IMR-90 (cell line): ENCODE results near the gene CCSER1. TPM values are rescaled to one million over a fixed set of nuclear protein-coding genes. Genes with fewer than 3 reads are reported as not detected.

Experiments
- ATAC-seq: fragments of 200-7000 bp; cut with Tn5 transposase; 2 replicates; pipeline ENCODE4 v1.9.1; 2020; ENCODE audit warnings: low read depth, mild to moderate bottlenecking, moderate library complexity
- BruUV-seq: library from RNA; stranded (reverse); fragments of 400-500 nt; replicated peaks from 2 replicates; lab custom pipeline; 2021; lab: Mats Ljungman, UMichigan
- CTCF ChIA-PET: fragments of 300-600 bp; formaldehyde crosslinking; extraction: SDS; loops from one replicate; lab custom pipeline; 2021; ENCODE audit warnings: antibody characterized with exemption; lab: Yijun Ruan, JAX
- POLR2A ChIA-PET: fragments of 300-600 bp; sonication (Branson Sonifier 250); formaldehyde crosslinking; loops from one replicate; lab custom pipeline; 2022; ENCODE audit warnings: antibody characterized with exemption; ENCODE audit not compliant: unreplicated experiment; lab: Charles Lee
- DNase-seq: peaks from one replicate; pipeline ENCODE4 v3.0.0; 2013
- H2AFZ ChIP-seq: replicated peaks from 2 replicates; pipeline ENCODE3; 2013; ENCODE audit warnings: low read length, mild to moderate bottlenecking; ENCODE audit not compliant: poor library complexity
- H2AK5ac ChIP-seq: 2 replicates; pipeline ENCODE4 v1.6.1; 2013; ENCODE audit warnings: low read depth, low read length, inconsistent platforms
- H2AK9ac ChIP-seq: replicated peaks from 2 replicates; pipeline ENCODE3; 2013; ENCODE audit warnings: mild to moderate bottlenecking, low read depth, low read length, moderate library complexity; ENCODE audit not compliant: poor library complexity
- H2BK120ac ChIP-seq: 2 replicates; pipeline ENCODE4 v1.6.1; 2013; ENCODE audit warnings: low read depth, low read length, inconsistent platforms
- H2BK15ac ChIP-seq: 3 replicates; pipeline ENCODE4 v1.6.1; 2013; ENCODE audit warnings: low read depth, low read length, inconsistent platforms
- H2BK20ac ChIP-seq: 2 replicates; pipeline ENCODE4 v1.6.1; 2013; ENCODE audit warnings: low read depth, mild to moderate bottlenecking, inconsistent platforms, low read length, moderate library complexity
- H2BK5ac ChIP-seq: 2 replicates; pipeline ENCODE4 v1.6.1; 2013; ENCODE audit warnings: mild to moderate bottlenecking, low read depth, low read length, inconsistent platforms; ENCODE audit not compliant: poor library complexity, severe bottlenecking
- H3K14ac ChIP-seq: replicated peaks from 2 replicates; pipeline ENCODE4 v1.6.1; 2013; ENCODE audit warnings: low read depth, low read length, inconsistent platforms
- H3K18ac ChIP-seq: 2 replicates; pipeline ENCODE4 v1.6.1; 2013; ENCODE audit warnings: low read depth, low read length, control low read depth
- H3K23ac ChIP-seq: 2 replicates; pipeline ENCODE4 v1.6.1; 2013; ENCODE audit warnings: low read depth, low read length, inconsistent platforms
- H3K27ac ChIP-seq: 2 replicates; pipeline ENCODE4 v1.5.1; 2013; ENCODE audit warnings: mild to moderate bottlenecking, control low read depth, low read length; ENCODE audit not compliant: insufficient read depth
- H3K27me3 ChIP-seq: 2 replicates; pipeline ENCODE4 v1.6.1; 2013; ENCODE audit warnings: low read length; ENCODE audit not compliant: control insufficient read depth, insufficient read depth
- H3K36me3 ChIP-seq: 2 replicates; pipeline ENCODE4 v1.6.1; 2013; ENCODE audit warnings: low read length, mixed read lengths; ENCODE audit not compliant: control insufficient read depth, insufficient read depth
- H3K4ac ChIP-seq: 2 replicates; pipeline ENCODE4 v1.6.1; 2013; ENCODE audit warnings: low read depth, low read length, inconsistent platforms
- H3K4me1 ChIP-seq: 2 replicates; pipeline ENCODE4 v1.6.1; 2013; ENCODE audit warnings: low read length, mixed read lengths; ENCODE audit not compliant: control insufficient read depth, insufficient read depth
- H3K4me2 ChIP-seq: 2 replicates; pipeline ENCODE4 v1.6.1; 2013; ENCODE audit warnings: low read depth, mild to moderate bottlenecking, control low read depth, low read length, moderate library complexity
- H3K4me3 ChIP-seq: 2 replicates; pipeline ENCODE4 v1.5.1; 2013; ENCODE audit warnings: low read depth, mild to moderate bottlenecking, control low read depth, low read length, moderate library complexity; ENCODE audit not compliant: insufficient read depth
- H3K56ac ChIP-seq: 2 replicates; pipeline ENCODE4 v1.6.1; 2013; ENCODE audit warnings: low read length, inconsistent platforms; ENCODE audit not compliant: insufficient read depth; ENCODE audit errors: extremely low read depth
- H3K79me1 ChIP-seq, 2 experiments: 2 replicates each; pipeline ENCODE4 v1.6.1; 2013; ENCODE audit warnings: low read length in 2 of 2, inconsistent platforms in 1 of 2, low read depth in 1 of 2
- H3K9ac ChIP-seq: 2 replicates; pipeline ENCODE4 v1.6.1; 2013; ENCODE audit warnings: low read depth, low read length, control low read depth
- H3K9me1 ChIP-seq: 2 replicates; pipeline ENCODE4 v1.6.1; 2013; ENCODE audit warnings: low read length, inconsistent platforms; ENCODE audit not compliant: insufficient read depth
- H3K9me3 ChIP-seq: 2 replicates; pipeline ENCODE4 v1.6.1; 2013; ENCODE audit warnings: low read length; ENCODE audit not compliant: control insufficient read depth, insufficient read depth
- H4K20me1 ChIP-seq: 2 replicates; pipeline ENCODE4 v1.6.1; 2013; ENCODE audit warnings: low read length, inconsistent platforms; ENCODE audit not compliant: insufficient read depth
- H4K5ac ChIP-seq: 2 replicates; pipeline ENCODE4 v1.6.1; 2013; ENCODE audit warnings: mild to moderate bottlenecking, low read depth, low read length, control low read depth
- H4K8ac ChIP-seq, 2 experiments: 2 replicates each; pipeline ENCODE4 v1.6.1; 2013; ENCODE audit warnings: low read depth in 2 of 2, low read length in 2 of 2, control low read depth in 1 of 2, inconsistent platforms in 1 of 2
- H4K91ac ChIP-seq: 2 replicates; pipeline ENCODE4 v1.6.1; 2013; ENCODE audit warnings: low read depth, low read length, inconsistent platforms; ENCODE audit not compliant: insufficient read depth
- CEBPB ChIP-seq: IDR thresholded peaks from 2 replicates; pipeline ENCODE4 v1.6.1; 2012; ENCODE audit warnings: low read depth, low read length, improper control_type of control experiment
- FOS ChIP-seq: fragments of 150-350 bp; IDR thresholded peaks from 2 replicates; pipeline ENCODE4 v1.6.1; 2016; ENCODE audit warnings: low read depth, low read length
- MAZ ChIP-seq: IDR thresholded peaks from 2 replicates; pipeline ENCODE4 v1.6.1; 2012; ENCODE audit warnings: low read depth, mild to moderate bottlenecking, low read length, improper control_type of control experiment, moderate library complexity, borderline replicate concordance
- MXI1 ChIP-seq: IDR thresholded peaks from 2 replicates; pipeline ENCODE4 v1.6.1; 2012; ENCODE audit warnings: low read depth, mild to moderate bottlenecking, low read length, moderate library complexity, borderline replicate concordance
- NFE2L2 ChIP-seq: fragments of 150-350 bp; IDR thresholded peaks from 2 replicates; pipeline ENCODE4 v1.6.1; 2016; ENCODE audit warnings: low read depth, mild to moderate bottlenecking, low read length
- RCOR1 ChIP-seq: IDR thresholded peaks from 2 replicates; pipeline ENCODE4 v1.6.1; 2012; ENCODE audit warnings: mild to moderate bottlenecking, low read length, improper control_type of control experiment; ENCODE audit not compliant: insufficient replicate concordance
- WGBS, 2 experiments: methylation state at CpG; one replicate each; pipeline versions ENCODE4 v1.1.5 to v1.1.7; 2013; ENCODE audit warnings: missing lambda C conversion rate in 2 of 2; ENCODE audit not compliant: insufficient read length in 1 of 2; ENCODE audit errors: extremely low coverage in 2 of 2; 5-methylcytosine and 5-hydroxymethylcytosine counted together
- dilution Hi-C: fragments of 300-500 bp; cut with HindIII; formaldehyde crosslinking; loops from one replicate; pipeline ENCODE4 v1.14.3; 2018; ENCODE audit warnings: low sequenced_read_pairs; ENCODE audit not compliant: unreplicated experiment
- in situ Hi-C: fragments of 300-500 bp; cut with MboI; formaldehyde crosslinking; loops from 3 replicates; pipeline ENCODE4 v1.14.3; 2019; ENCODE audit warnings: low sequenced_read_pairs, inconsistent platforms, mixed read lengths
- intact Hi-C: fragments of 100-400 bp; cut with micrococcal nuclease; formaldehyde crosslinking; loops from 2 replicates; pipeline ENCODE4 v1.10.0; 2022
- polyA plus RNA-seq, 3 experiments: library from polyadenylated mRNA; depleted of rRNA; stranded (reverse); fragments of >200 nt; gene quantifications; 2 replicates each; pipeline ENCODE4 v1.2.3, GENCODE V29; 2012; ENCODE audit warnings: low replicate concordance in 1 of 3
- total RNA-seq: library from RNA; depleted of rRNA; stranded (reverse); fragments of >200 nt; gene quantifications from 2 replicates; pipeline ENCODE4 v1.2.3, GENCODE V29; 2012

Gene CCSER1
- total and polyA plus RNA-seq, 2 of the 4 experiments (the other 2 are of a cell fraction), result not detected

DNA sequence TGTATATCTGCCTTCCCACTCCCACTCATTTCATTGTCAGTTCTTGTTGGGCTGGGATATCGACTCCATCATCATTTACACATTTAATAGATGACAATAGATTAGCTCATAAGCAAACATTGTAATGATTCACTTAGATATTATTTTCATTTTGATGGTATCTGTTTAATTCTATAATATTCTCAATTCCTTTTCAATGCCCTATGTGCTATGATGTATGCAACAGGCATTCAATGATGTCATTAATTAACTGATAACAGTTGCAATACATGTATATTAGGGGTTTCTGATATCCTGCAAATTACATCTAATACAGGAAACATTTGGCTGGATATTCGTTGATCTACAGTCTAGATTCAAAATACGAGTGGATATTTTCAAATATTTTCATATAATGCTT, 850.5 kb downstream of the CCSER1 start:
- Histone ChIP-seq H3K9ac (no peak overlapping the region), H2BK15ac (no peak overlapping the region), H2AFZ (no peak overlapping the region), H2BK5ac (no peak overlapping the region), H2BK120ac (no peak overlapping the region), H3K56ac (no peak overlapping the region), H3K23ac (no peak overlapping the region), H4K5ac (no peak overlapping the region), H3K4me2 (no peak overlapping the region), H3K18ac (no peak overlapping the region), H2AK9ac (no peak overlapping the region), H3K79me1 (no peaks in the 10 kb centered on the region), H3K4me1 (no peaks in the 10 kb centered on the region), H3K9me3 (no peaks in the 10 kb centered on the region), H2BK20ac (no peak overlapping the region), H2AK5ac (no peak overlapping the region), H3K4me3 (no peak overlapping the region), H4K8ac (no peak overlapping the region), H4K91ac (no peak overlapping the region), H3K9me1 (no peaks in the 10 kb centered on the region), H3K4ac (no peak overlapping the region), H3K27me3 (no peaks in the 10 kb centered on the region), H3K14ac (no peak overlapping the region), H3K27ac (no peak overlapping the region), H4K20me1 (no peaks in the 10 kb centered on the region), H3K36me3 (no peaks in the 10 kb centered on the region)
- in situ Hi-C loops (no loop called here), intact Hi-C loops (no loop called here), dilution Hi-C loops (no loop called here)
- TF ChIP-seq MAZ, result no peak
- TF ChIP-seq CEBPB, result no peak
- TF ChIP-seq MXI1, result no peak
- no peak for TF ChIP-seq FOS
- TF ChIP-seq RCOR1, result no peak
- TF ChIP-seq NFE2L2, result no peak
- no TSS peak for BruUV-seq
- no CpG with 5 or more reads among the region's 3 CpGs for WGBS, 2 experiments
- CTCF ChIA-PET, result interaction anchor here (0.6 kb wide), 1 partner anchor 412 kb away, joined by 3 read pairs; no protein-coding TSS in a partner anchor
- DNase-seq, result no peak
- POLR2A ChIA-PET, result no interaction called here
- no peak for ATAC-seq
